Smooth muscle cell (in vitro differentiated cells): ENCODE measurements around the gene ARHGEF28. TPM values are rescaled to one million over a fixed set of nuclear protein-coding genes. Genes with fewer than 3 reads are reported as not detected.

ENCODE experiments used
- DNase-seq: peaks from one replicate; lab custom pipeline; 2025; ENCODE audit not compliant: unreplicated experiment; lab: John Stamatoyannopoulos, UW
- H2AFZ ChIP-seq: fragments of 200-600 bp; sonication (generic); 2 replicates; pipeline ENCODE4 v1.6.0; 2016; ENCODE audit warnings: antibody characterized with exemption, low read depth, mild to moderate bottlenecking
- H3F3A ChIP-seq: fragments of 200-600 bp; sonication (generic); 2 replicates; pipeline ENCODE4 v1.6.0; 2017; ENCODE audit warnings: antibody characterized with exemption, low read depth
- H3K27ac ChIP-seq: fragments of 200-600 bp; sonication (generic); 2 replicates; pipeline ENCODE4 v1.5.1; 2016; ENCODE audit warnings: low read depth, mild to moderate bottlenecking
- H3K27me3 ChIP-seq: fragments of 200-600 bp; sonication (generic); 2 replicates; pipeline ENCODE4 v1.6.1; 2016; ENCODE audit warnings: low read depth, mild to moderate bottlenecking
- H3K36me3 ChIP-seq: fragments of 200-600 bp; sonication (generic); 2 replicates; pipeline ENCODE4 v1.5.1; 2016; ENCODE audit warnings: low read depth
- H3K4me1 ChIP-seq: fragments of 200-600 bp; sonication (generic); 2 replicates; pipeline ENCODE4 v1.5.1; 2016; ENCODE audit warnings: low read depth
- H3K4me2 ChIP-seq: fragments of 200-600 bp; sonication (generic); 2 replicates; pipeline ENCODE4 v1.6.0; 2016; ENCODE audit warnings: mild to moderate bottlenecking
- H3K4me3 ChIP-seq: fragments of 200-600 bp; sonication (generic); 2 replicates; pipeline ENCODE4 v1.5.1; 2016; ENCODE audit warnings: mild to moderate bottlenecking
- H3K79me2 ChIP-seq: fragments of 200-600 bp; sonication (generic); 2 replicates; pipeline ENCODE4 v1.6.0; 2016; ENCODE audit warnings: low read depth, mild to moderate bottlenecking
- H3K9ac ChIP-seq: fragments of 200-600 bp; sonication (generic); 2 replicates; pipeline ENCODE4 v1.6.0; 2016; ENCODE audit warnings: low read depth
- H3K9me3 ChIP-seq: fragments of 200-600 bp; sonication (generic); replicated peaks from 2 replicates; pipeline ENCODE4 v1.5.1; 2016; ENCODE audit warnings: low read depth
- H4K20me1 ChIP-seq: fragments of 200-600 bp; sonication (generic); 2 replicates; pipeline ENCODE4 v1.6.0; 2016; ENCODE audit warnings: low read depth
- CTCF ChIP-seq: fragments of 200-600 bp; sonication (generic); IDR thresholded peaks from 2 replicates; pipeline ENCODE4 v1.5.1; 2017; ENCODE audit warnings: borderline replicate concordance, mild to moderate bottlenecking, antibody characterized with exemption; ENCODE audit not compliant: insufficient read depth, poor library complexity, severe bottlenecking
- WGBS: methylation state at CpG from one replicate; pipeline ENCODE4 v1.1.7; 2016; ENCODE audit warnings: low lambda C conversion rate; 5-methylcytosine and 5-hydroxymethylcytosine counted together
- polyA plus RNA-seq: library from polyadenylated mRNA; unstranded; fragments of >200 nt; fragmentation: Nextera tagmentation; extraction: Ambion mirVana; gene quantifications from 2 replicates; pipeline ENCODE4 v1.2.1, GENCODE V29; 2016
- total RNA-seq: library from RNA; depleted of rRNA; stranded (reverse); fragments of >200 nt; gene quantifications from 2 replicates; pipeline ENCODE4 v1.2.3, GENCODE V29; 2014

ARHGEF28 gene
- total and polyA plus RNA-seq, 2 experiments from 2014 or later = 0.19 to 0.90 TPM

- Histone ChIP-seq H3K27ac (no peak overlapping the region), H3K27me3 (peaks cover 84% of the 10 kb centered on the region), H3K9me3 (no peaks in the 10 kb centered on the region), H3K36me3 (no peaks in the 10 kb centered on the region), H2AFZ (no peak overlapping the region), H3K4me1 (peaks cover 9% of the 10 kb centered on the region), H3K79me2 (no peaks in the 10 kb centered on the region), H4K20me1 (no peaks in the 10 kb centered on the region), H3K4me2 (no peak overlapping the region), H3K4me3 (no peak overlapping the region), H3K9ac (no peak overlapping the region), H3F3A (no peaks in the 10 kb centered on the region)
- WGBS = 46% methylated on average over 1 of the region's 1 CpG
- DNase-seq = no peak
- TF ChIP-seq CTCF = no peak
Observed at GRCh38 chr5:73640861-73641320, 14.9 kb downstream of the ARHGEF28 start.

GRCh38 chr5:73641811-73642210 lies 15.8 kb downstream of the ARHGEF28 start:
- no peak overlapping the region for H3K27ac ChIP-seq
- H3K36me3 ChIP-seq = no peaks in the 10 kb centered on the region
- no peak overlapping the region for H3K4me2 ChIP-seq
- no peak for DNase-seq
- no peaks in the 10 kb centered on the region for H3K79me2 ChIP-seq
- H3K9me3 ChIP-seq = no peaks in the 10 kb centered on the region
- H3K27me3 ChIP-seq = peaks cover 84% of the 10 kb centered on the region
- H3K9ac ChIP-seq = no peak overlapping the region
- 66% methylated on average over 5 of the region's 5 CpGs for WGBS
- H4K20me1 ChIP-seq = no peaks in the 10 kb centered on the region
- H3F3A ChIP-seq = no peaks in the 10 kb centered on the region
- H2AFZ ChIP-seq = no peak overlapping the region
- TF ChIP-seq CTCF = no peak
- peaks cover 9% of the 10 kb centered on the region for H3K4me1 ChIP-seq
- no peak overlapping the region for H3K4me3 ChIP-seq

GRCh38 chr5:73642344-73642743 lies 16.3 kb downstream of the ARHGEF28 start:
- H3K36me3 ChIP-seq = no peaks in the 10 kb centered on the region
- H3F3A ChIP-seq = no peaks in the 10 kb centered on the region
- DNase-seq = no peak
- no peaks in the 10 kb centered on the region for H4K20me1 ChIP-seq
- no peak overlapping the region for H3K27ac ChIP-seq
- no peak for TF ChIP-seq CTCF
- H2AFZ ChIP-seq = no peak overlapping the region
- no peaks in the 10 kb centered on the region for H3K79me2 ChIP-seq
- no peaks in the 10 kb centered on the region for H3K9me3 ChIP-seq
- no peak overlapping the region for H3K9ac ChIP-seq
- peaks cover 9% of the 10 kb centered on the region for H3K4me1 ChIP-seq
- H3K27me3 ChIP-seq = peaks cover 84% of the 10 kb centered on the region
- no peak overlapping the region for H3K4me3 ChIP-seq
- H3K4me2 ChIP-seq = no peak overlapping the region
- 79% methylated on average over 4 of the region's 4 CpGs for WGBS

GRCh38 chr5:73644385-73644963 lies 18.5 kb downstream of the ARHGEF28 start:
- no peak overlapping the region for H3K27ac ChIP-seq
- no peaks in the 10 kb centered on the region for H3K79me2 ChIP-seq
- H3K27me3 ChIP-seq = peaks cover 87% of the 10 kb centered on the region
- no peaks in the 10 kb centered on the region for H3F3A ChIP-seq
- TF ChIP-seq CTCF = no peak
- no peak overlapping the region for H3K4me3 ChIP-seq
- peaks cover 6% of the 10 kb centered on the region for H3K4me1 ChIP-seq
- H3K36me3 ChIP-seq = no peaks in the 10 kb centered on the region
- no peak overlapping the region for H3K4me2 ChIP-seq
- no peak overlapping the region for H2AFZ ChIP-seq
- H4K20me1 ChIP-seq = no peaks in the 10 kb centered on the region
- DNase-seq = no peak
- H3K9me3 ChIP-seq = no peaks in the 10 kb centered on the region
- H3K9ac ChIP-seq = no peak overlapping the region
- 66% methylated on average over 3 of the region's 3 CpGs for WGBS
